GM19328 (cell line): ENCODE measurements around the gene PADI4.

Experiments
- ATAC-seq: cut with Tn5 transposase; IDR thresholded peaks from one replicate; pipeline ENCODE4 v1.9.1; 2021; ENCODE audit warnings: mild to moderate bottlenecking, moderate library complexity; ENCODE audit not compliant: unreplicated experiment

PADI4 gene

DNA sequence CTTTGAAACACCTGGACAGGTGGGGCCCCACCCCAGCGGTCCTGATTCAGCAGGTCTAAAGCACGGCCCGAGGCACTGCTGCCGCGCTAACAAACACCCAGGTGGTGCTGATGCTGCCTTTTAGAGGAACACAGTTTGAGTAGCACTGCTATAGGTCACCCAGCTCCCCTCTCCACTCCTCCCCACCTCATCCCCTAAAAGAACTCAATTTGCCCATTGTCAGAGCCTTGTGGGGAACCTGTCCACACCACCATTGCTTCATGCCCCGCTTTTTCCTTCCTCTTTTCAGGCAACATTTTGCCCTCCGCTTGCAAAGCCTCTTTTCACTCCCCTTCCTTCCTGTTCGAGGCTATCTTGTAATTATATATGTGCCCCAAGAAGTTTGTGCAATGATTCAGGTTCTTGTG lies 26.2 kb upstream of the PADI4 start:
- ATAC-seq, result no peak

DNA sequence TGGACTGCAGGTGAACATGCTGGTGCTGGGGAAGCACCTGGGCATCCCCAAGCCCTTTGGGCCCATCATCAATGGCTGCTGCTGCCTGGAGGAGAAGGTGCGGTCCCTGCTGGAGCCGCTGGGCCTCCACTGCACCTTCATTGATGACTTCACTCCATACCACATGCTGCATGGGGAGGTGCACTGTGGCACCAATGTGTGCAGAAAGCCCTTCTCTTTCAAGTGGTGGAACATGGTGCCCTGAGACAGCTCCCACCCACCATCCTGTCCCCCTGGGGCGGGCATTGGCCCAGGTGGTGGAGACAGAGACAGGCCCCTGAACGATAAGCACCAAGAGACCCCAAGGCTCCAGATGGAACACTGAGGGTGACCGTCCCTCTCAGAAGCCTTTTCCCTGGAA lies 25.2 kb upstream of the PADI4 start:
- no peak for ATAC-seq

- no peak for ATAC-seq
Measured at GRCh38 chr1:17286646-17287045, 21.4 kb upstream of the PADI4 start.

- ATAC-seq, result no peak
Measured at GRCh38 chr1:17287130-17287776, 20.7 kb upstream of the PADI4 start.

DNA sequence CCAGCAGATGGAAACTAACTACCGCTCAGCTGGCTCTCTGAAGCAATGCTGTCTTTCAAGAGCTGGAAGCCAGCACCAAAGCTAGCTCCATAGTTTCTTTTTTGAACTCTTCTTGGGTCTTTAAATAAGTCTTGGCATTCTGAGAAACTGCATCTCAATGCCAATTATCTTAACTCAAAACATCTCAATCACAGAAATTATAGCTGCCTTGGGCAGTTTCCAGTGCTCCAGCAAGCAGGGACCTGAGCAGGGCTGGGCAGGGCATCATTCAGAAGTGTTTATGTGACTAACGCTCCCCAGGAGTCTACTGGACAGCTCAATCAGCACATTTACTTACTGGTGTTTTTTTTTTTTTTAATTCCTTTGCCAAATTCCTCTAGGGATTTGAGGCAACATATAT lies 18.3 kb upstream of the PADI4 start:
- ATAC-seq, result no peak

- ATAC-seq, result no peak
Measured at GRCh38 chr1:17290553-17290952, 17.4 kb upstream of the PADI4 start.

GRCh38 chr1:17292299-17293160 lies 15.5 kb upstream of the PADI4 start:
- no peak for ATAC-seq

GRCh38 chr1:17293681-17294425 lies 14.1 kb upstream of the PADI4 start:
- ATAC-seq, result no peak

DNA sequence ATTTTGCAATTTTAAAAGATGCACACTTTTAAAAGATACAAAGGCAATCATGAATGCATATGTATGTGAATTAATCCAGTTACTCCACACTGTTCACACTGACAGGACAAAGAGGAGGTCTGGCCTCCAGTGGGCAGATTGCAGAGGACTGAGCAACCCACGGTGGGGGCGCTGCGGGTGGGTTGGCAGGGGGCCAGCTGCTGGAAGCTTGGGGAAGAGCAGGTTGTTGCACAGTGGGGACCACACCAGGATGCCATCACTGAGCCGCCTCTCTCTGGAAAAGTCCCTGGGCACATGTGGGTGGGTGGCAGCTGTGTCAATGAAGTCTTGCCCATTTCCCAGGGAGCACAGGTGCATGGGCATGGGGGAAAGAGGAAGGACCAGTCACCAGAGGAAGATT lies 12.7 kb upstream of the PADI4 start:
- no peak for ATAC-seq

GRCh38 chr1:17296086-17296485 lies 11.9 kb upstream of the PADI4 start:
- no peak for ATAC-seq

GRCh38 chr1:17297991-17298390 lies 10.0 kb upstream of the PADI4 start:
- no peak for ATAC-seq

- no peak for ATAC-seq
Measured at GRCh38 chr1:17301767-17302166, 6.2 kb upstream of the PADI4 start.

DNA sequence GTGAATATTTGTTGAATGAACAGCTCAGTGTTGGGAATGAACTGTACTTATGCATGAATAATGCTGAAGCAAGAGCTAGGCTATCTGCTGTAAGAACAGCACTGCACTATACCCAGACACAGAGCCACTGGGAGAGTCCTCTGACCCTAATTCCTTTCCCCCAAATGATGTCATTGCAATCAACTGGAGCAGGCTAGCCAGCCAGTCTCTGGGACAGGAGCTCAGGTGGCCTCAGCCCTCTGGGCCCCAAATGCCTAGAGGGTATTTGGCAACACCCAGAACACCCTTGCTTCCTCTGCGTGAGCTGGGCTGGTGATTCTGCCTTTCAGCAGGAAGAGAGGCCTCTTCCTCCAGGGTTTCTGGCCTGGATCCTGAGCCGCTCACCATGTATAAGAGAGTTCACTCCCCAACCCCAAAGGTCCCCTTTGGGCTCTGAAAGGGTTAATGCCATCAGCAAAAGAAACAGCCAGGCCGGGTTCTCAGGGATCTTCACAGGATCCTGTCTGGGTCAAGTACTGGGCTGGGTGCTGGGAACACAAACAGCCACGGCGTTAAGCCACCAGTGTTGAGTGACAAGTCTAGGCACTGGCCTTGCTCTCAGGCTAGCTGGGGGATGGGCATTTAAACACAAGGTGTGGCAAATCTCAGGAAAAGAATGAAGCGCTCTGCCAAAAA lies 3.7 kb upstream of the PADI4 start:
- ATAC-seq, result no peak

GRCh38 chr1:17304826-17305175 lies 3.2 kb upstream of the PADI4 start:
- no peak for ATAC-seq

- no peak for ATAC-seq
Measured at GRCh38 chr1:17305576-17306095, 2.4 kb upstream of the PADI4 start.

GRCh38 chr1:17306407-17306806 lies 1.6 kb upstream of the PADI4 start:
- ATAC-seq, result no peak

GRCh38 chr1:17306921-17307320 lies 1.1 kb upstream of the PADI4 start:
- ATAC-seq, result no peak

DNA sequence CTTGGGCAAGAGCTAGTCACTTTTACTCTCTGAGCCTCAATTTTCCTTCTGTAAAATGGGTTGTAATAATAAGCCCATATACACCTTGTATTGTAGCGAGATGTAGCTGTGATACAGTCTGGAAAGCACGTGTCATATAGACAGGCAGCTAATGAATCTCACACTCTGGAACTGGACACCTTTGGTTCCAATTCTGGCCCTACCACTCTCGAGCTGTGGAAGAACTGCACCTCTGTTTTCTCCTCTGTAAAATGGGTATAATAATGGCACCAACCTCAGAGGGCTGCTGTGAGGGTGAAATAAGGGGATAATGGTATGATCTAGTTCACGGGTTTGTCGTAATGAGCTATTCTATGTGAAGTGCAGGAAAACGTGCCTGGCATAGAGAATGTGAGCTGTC lies 668 bp upstream of the PADI4 start:
- ATAC-seq, result no peak

DNA sequence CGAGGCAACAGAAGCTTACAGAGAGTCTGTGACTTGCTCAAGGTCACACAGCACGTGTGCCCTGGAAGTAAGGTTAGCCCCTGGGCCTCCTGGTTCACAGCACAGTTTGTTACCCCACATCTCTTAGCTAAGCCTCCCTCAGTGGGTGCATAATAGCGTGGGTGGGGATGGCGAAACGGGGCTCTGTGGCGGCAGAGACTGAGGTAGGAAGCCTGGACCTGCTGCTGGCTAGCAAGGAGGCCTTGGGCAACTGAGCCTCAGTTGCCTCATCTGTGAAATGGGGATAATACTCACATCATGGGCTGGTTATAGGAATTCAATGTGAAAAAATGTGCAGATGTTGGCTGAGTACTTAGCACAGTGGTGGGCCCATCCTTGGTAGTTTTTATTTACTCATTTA lies 596 bp downstream of the PADI4 start:
- ATAC-seq, result no peak

GRCh38 chr1:17309426-17310067 lies 1.6 kb downstream of the PADI4 start:
- no peak for ATAC-seq
